SK-N-SH (cell line): ENCODE measurements around the gene CPEB2. TPM values are rescaled to one million over a fixed set of nuclear protein-coding genes. Genes with fewer than 3 reads are reported as not detected.

ENCODE experiments used
- CTCF ChIA-PET: fragments of 300-600, 350-600 bp; formaldehyde crosslinking; extraction: SDS; loops from one replicate; lab custom pipeline; 2021; lab: Yijun Ruan, JAX
- POLR2A ChIA-PET: fragments of 350-600 bp; sonication (Branson Sonifier 250); formaldehyde crosslinking; extraction: SDS; loops from one replicate; lab custom pipeline; 2020; ENCODE audit warnings: antibody characterized with exemption, inconsistent platforms; lab: Yijun Ruan, JAX
- DNase-seq: peaks from one replicate; pipeline ENCODE4 v3.0.0; 2012
- H2AFZ ChIP-seq: fragments of 200-600 bp; sonication (generic); 2 replicates; pipeline ENCODE4 v1.8.1; 2016; ENCODE audit warnings: antibody characterized with exemption, mild to moderate bottlenecking, low read depth
- H3F3A ChIP-seq: fragments of 200-600 bp; sonication (generic); replicated peaks from 2 replicates; pipeline ENCODE3; 2016; ENCODE audit warnings: antibody characterized with exemption, mild to moderate bottlenecking; ENCODE audit not compliant: insufficient read depth
- H3K27ac ChIP-seq, 2 experiments: fragments of 200-500 bp in 1 of 2; fragments of 200-600 bp in 1 of 2; sonication (Bioruptor generic) in 1 of 2; sonication (generic), shearing (Covaris generic) in 1 of 2; 2 replicates each; pipeline versions ENCODE4 v1.5.1 to v1.6.1; 2014 to 2016; ENCODE audit warnings: low read depth in 2 of 2, inconsistent platforms in 1 of 2, low read length in 1 of 2, mild to moderate bottlenecking in 1 of 2, mixed read lengths in 1 of 2
- H3K27me3 ChIP-seq: fragments of 200-600 bp; sonication (generic), shearing (Covaris generic); 2 replicates; pipeline ENCODE4 v1.6.1; 2016; ENCODE audit warnings: mixed run types; ENCODE audit not compliant: insufficient read depth
- H3K36me3 ChIP-seq, 2 experiments: fragments of 200-500 bp in 1 of 2; fragments of 200-600 bp in 1 of 2; sonication (Bioruptor generic) in 1 of 2; sonication (generic) in 1 of 2; replicated peaks in 1 of 2; 2 replicates each; pipeline versions ENCODE3 to v1.5.1; 2014 to 2016; ENCODE audit warnings: low read length in 1 of 2, mild to moderate bottlenecking in 1 of 2; ENCODE audit not compliant: insufficient read depth in 2 of 2, control insufficient read depth in 1 of 2
- H3K4me1 ChIP-seq, 2 experiments: fragments of 200-500 bp in 1 of 2; fragments of 200-600 bp in 1 of 2; sonication (Bioruptor generic) in 1 of 2; sonication (generic), shearing (Covaris generic) in 1 of 2; 2 replicates each; pipeline versions ENCODE4 v1.5.1 to v1.6.1; 2014 to 2016; ENCODE audit warnings: low read depth in 1 of 2, low read length in 1 of 2, mixed run types in 1 of 2; ENCODE audit not compliant: insufficient read depth in 2 of 2, control insufficient read depth in 1 of 2
- H3K4me2 ChIP-seq: fragments of 200-600 bp; sonication (generic), shearing (Covaris generic); 2 replicates; pipeline ENCODE4 v1.6.1; 2017; ENCODE audit warnings: mixed run types
- H3K4me3 ChIP-seq, 2 experiments: fragments of 200-500 bp in 1 of 2; fragments of 200-600 bp in 1 of 2; sonication (Bioruptor generic) in 1 of 2; sonication (generic), shearing (Covaris generic) in 1 of 2; 2 replicates each; pipeline versions ENCODE4 v1.5.1 to v1.8.1; 2014 to 2016; ENCODE audit warnings: low read depth in 2 of 2, inconsistent platforms in 1 of 2, low read length in 1 of 2, mild to moderate bottlenecking in 1 of 2, mixed read lengths in 1 of 2, moderate library complexity in 1 of 2
- H3K79me2 ChIP-seq: fragments of 200-600 bp; sonication (generic); 2 replicates; pipeline ENCODE4 v1.8.1; 2017; ENCODE audit warnings: mild to moderate bottlenecking; ENCODE audit not compliant: insufficient read depth
- H3K9ac ChIP-seq: fragments of 200-600 bp; sonication (generic); 2 replicates; pipeline ENCODE4 v1.6.1; 2017; ENCODE audit warnings: mixed run types
- H3K9me2 ChIP-seq: fragments of 200-600 bp; sonication (generic); 2 replicates; pipeline ENCODE4 v1.6.1; 2017; ENCODE audit warnings: mixed run types
- H3K9me3 ChIP-seq: fragments of 200-600 bp; sonication (generic); 2 replicates; pipeline ENCODE4 v1.6.1; 2017; ENCODE audit warnings: mixed run types, mild to moderate bottlenecking, moderate library complexity
- H4K20me1 ChIP-seq: fragments of 200-600 bp; sonication (generic); 2 replicates; pipeline ENCODE4 v1.6.1; 2017; ENCODE audit warnings: mild to moderate bottlenecking, mixed run types; ENCODE audit not compliant: insufficient read depth
- CHD2 ChIP-seq: fragments of 150-350 bp; IDR thresholded peaks from 2 replicates; pipeline ENCODE4 v1.6.1; 2018; ENCODE audit warnings: low read length; ENCODE audit not compliant: partially characterized antibody
- EP300 ChIP-seq, 2 experiments: IDR thresholded peaks; 2 replicates each; pipeline versions ENCODE4 v1.4.0 to v1.6.1; 2012; ENCODE audit warnings: borderline replicate concordance in 1 of 2, low read depth in 1 of 2, low read length in 1 of 2
- EZH2phosphoT487 ChIP-seq: fragments of 200-600 bp; sonication (generic); IDR thresholded peaks from 2 replicates; pipeline ENCODE4 v1.6.1; 2017; ENCODE audit warnings: low read depth, mixed run types, mild to moderate bottlenecking, antibody characterized with exemption, moderate library complexity, borderline replicate concordance
- FOSL2 ChIP-seq: IDR thresholded peaks from 2 replicates; pipeline ENCODE4 v1.4.0; 2012; ENCODE audit warnings: low read depth, mild to moderate bottlenecking, moderate library complexity, borderline replicate concordance
- FOXJ3 ChIP-seq: sonication (generic); formaldehyde crosslinking; IDR thresholded peaks from 2 replicates; pipeline ENCODE4 v1.5.1; 2020; ENCODE audit warnings: mild to moderate bottlenecking, missing genetic modification reagents
- FOXM1 ChIP-seq: IDR thresholded peaks from 2 replicates; pipeline ENCODE4 v1.4.0; 2012; ENCODE audit warnings: low read depth, mild to moderate bottlenecking
- GABPA ChIP-seq: IDR thresholded peaks from 2 replicates; pipeline ENCODE4 v1.4.0; 2012; ENCODE audit warnings: low read depth, mild to moderate bottlenecking
- GATA2 ChIP-seq: sonication (generic); formaldehyde crosslinking; IDR thresholded peaks from 2 replicates; pipeline ENCODE4 v1.5.0; 2020; ENCODE audit warnings: mild to moderate bottlenecking, missing genetic modification reagents
- MXI1 ChIP-seq: IDR thresholded peaks from 2 replicates; pipeline ENCODE4 v1.6.1; 2012; ENCODE audit warnings: mild to moderate bottlenecking, low read depth, low read length, improper control_type of control experiment
- NFIC ChIP-seq: IDR thresholded peaks from 2 replicates; pipeline ENCODE4 v1.4.0; 2012; ENCODE audit warnings: borderline replicate concordance
- POLR2AphosphoS5 ChIP-seq: IDR thresholded peaks from 2 replicates; pipeline ENCODE4 v1.6.1; 2012; ENCODE audit warnings: low read depth, low read length
- RAD21 ChIP-seq: IDR thresholded peaks from 2 replicates; pipeline ENCODE4 v1.6.1; 2012; ENCODE audit warnings: mild to moderate bottlenecking, low read length
- RXRA ChIP-seq: IDR thresholded peaks from 2 replicates; pipeline ENCODE4 v1.4.0; 2012; ENCODE audit warnings: low read depth, mild to moderate bottlenecking, borderline replicate concordance
- SIN3A ChIP-seq: IDR thresholded peaks from 2 replicates; pipeline ENCODE4 v1.6.1; 2012; ENCODE audit warnings: low read depth, mild to moderate bottlenecking, low read length, moderate library complexity, borderline replicate concordance
- TCF12 ChIP-seq: IDR thresholded peaks from 2 replicates; pipeline ENCODE4 v1.4.0; 2012
- TEAD4 ChIP-seq: IDR thresholded peaks from 2 replicates; pipeline ENCODE4 v1.4.0; 2012; ENCODE audit warnings: mild to moderate bottlenecking, borderline replicate concordance; ENCODE audit not compliant: insufficient read depth
- YY1 ChIP-seq: IDR thresholded peaks from 2 replicates; pipeline ENCODE4 v1.4.0; 2012; ENCODE audit warnings: low read depth, mild to moderate bottlenecking
- ZBTB33 ChIP-seq: IDR thresholded peaks from 2 replicates; pipeline ENCODE4 v1.4.0; 2012; ENCODE audit warnings: low read depth, borderline replicate concordance
- WGBS: methylation state at CpG from one replicate; pipeline ENCODE4 v1.1.6; 2017; ENCODE audit warnings: low lambda C conversion rate; 5-methylcytosine and 5-hydroxymethylcytosine counted together
- polyA plus RNA-seq, 3 experiments: library from polyadenylated mRNA; depleted of rRNA; stranded (reverse); fragments of >200 nt; gene quantifications; 2 replicates each; pipeline ENCODE4 v1.2.3, GENCODE V29; 2012
- TF ChIP-seq, protein P1 (sequence below): fragments of 200-600 bp; sonication (generic); IDR thresholded peaks from 2 replicates; pipeline ENCODE4 v1.6.1; 2017; ENCODE audit warnings: antibody characterized with exemption, mild to moderate bottlenecking, moderate library complexity
- TF ChIP-seq, protein P2 (sequence below): IDR thresholded peaks from 2 replicates; pipeline ENCODE4 v1.4.0; 2012; ENCODE audit warnings: low read depth
- TF ChIP-seq, protein P3 (sequence below): IDR thresholded peaks from 2 replicates; pipeline ENCODE4; 2012

The CPEB2 gene
- polyA plus RNA-seq, 1 of the 3 experiments (the other 2 are of a cell fraction): 2.1 TPM

DNA sequence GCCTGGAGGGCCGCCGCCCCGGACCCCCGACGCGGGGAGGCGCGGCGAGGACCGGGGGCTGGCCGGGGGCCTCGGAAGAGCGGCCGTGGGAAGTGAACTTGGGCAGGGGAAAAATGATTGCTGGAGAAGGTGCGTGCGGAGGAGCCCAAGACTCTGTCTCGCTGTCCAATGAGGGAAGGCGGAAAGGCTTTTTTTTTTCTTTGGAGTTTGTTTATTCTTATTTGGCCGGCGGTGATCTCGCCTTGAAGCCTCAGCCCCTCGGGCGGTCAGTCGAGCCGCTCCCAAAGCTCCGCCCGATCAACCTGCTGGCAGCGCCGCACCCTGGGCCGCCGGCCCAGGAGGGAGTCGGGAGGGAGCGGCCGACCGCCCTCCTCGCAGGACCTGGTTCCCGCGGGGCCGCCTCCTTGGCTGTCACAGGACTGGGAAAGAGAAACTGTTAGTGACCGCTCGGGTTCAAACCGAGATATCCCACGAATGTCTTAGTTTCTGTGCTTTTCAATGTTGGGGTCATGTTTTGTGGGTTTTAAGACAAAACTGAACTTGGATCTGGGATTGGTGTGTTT is 2.5 kb downstream of the CPEB2 start:
- POLR2A ChIA-PET: interaction anchor here (0.6 kb wide), 1 partner anchor 8 kb away, joined by 3 read pairs; no protein-coding TSS in a partner anchor
- H3K27me3 ChIP-seq: no peaks in the 10 kb centered on the region
- H3K4me3 ChIP-seq: peak overlapping the region; percentile 88 to 96
- H4K20me1 ChIP-seq: peaks cover 28% of the 10 kb centered on the region
- H3K9ac ChIP-seq: peak overlapping the region; percentile 90
- DNase-seq: peak; percentile 42
- peak overlapping the region; percentile 36; the same call in 1 of the 2 replicates for H2AFZ ChIP-seq
- H3K79me2 ChIP-seq: peaks cover 61% of the 10 kb centered on the region
- H3K36me3 ChIP-seq: peaks cover 23 to 28% of the 10 kb centered on the region in 2 experiments
- H3F3A ChIP-seq: peaks cover 15% of the 10 kb centered on the region
- no peaks in the 10 kb centered on the region for H3K9me2 ChIP-seq
- no peaks in the 10 kb centered on the region for H3K9me3 ChIP-seq
- H3K4me1 ChIP-seq: peaks cover 16 to 28% of the 10 kb centered on the region in 2 experiments; a peak in 3 of 4 replicates
- 6% methylated on average over 13 of the region's 43 CpGs for WGBS
- CTCF ChIA-PET: interaction anchor here (2.5 kb wide), 1 partner anchor 1351 kb away, joined by 9 read pairs; no protein-coding TSS in a partner anchor
- TF ChIP-seq TEAD4 (no peak), EZH2phosphoT487 (no peak), FOXJ3 (no peak), TCF12 (no peak), MXI1 (0 out of 2 replicates have a peak, but pooled peaks have one; percentile 27), CHD2 (no peak), SIN3A (0 out of 2 replicates have a peak, but pooled peaks have one; percentile 30), FOXM1 (no peak), RXRA (no peak), GATA2 (CRISPR knock-in tag) (no peak)
- TF ChIP-seq, protein P1, sequence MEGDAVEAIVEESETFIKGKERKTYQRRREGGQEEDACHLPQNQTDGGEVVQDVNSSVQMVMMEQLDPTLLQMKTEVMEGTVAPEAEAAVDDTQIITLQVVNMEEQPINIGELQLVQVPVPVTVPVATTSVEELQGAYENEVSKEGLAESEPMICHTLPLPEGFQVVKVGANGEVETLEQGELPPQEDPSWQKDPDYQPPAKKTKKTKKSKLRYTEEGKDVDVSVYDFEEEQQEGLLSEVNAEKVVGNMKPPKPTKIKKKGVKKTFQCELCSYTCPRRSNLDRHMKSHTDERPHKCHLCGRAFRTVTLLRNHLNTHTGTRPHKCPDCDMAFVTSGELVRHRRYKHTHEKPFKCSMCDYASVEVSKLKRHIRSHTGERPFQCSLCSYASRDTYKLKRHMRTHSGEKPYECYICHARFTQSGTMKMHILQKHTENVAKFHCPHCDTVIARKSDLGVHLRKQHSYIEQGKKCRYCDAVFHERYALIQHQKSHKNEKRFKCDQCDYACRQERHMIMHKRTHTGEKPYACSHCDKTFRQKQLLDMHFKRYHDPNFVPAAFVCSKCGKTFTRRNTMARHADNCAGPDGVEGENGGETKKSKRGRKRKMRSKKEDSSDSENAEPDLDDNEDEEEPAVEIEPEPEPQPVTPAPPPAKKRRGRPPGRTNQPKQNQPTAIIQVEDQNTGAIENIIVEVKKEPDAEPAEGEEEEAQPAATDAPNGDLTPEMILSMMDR: no peak
- TF ChIP-seq, protein P2, sequence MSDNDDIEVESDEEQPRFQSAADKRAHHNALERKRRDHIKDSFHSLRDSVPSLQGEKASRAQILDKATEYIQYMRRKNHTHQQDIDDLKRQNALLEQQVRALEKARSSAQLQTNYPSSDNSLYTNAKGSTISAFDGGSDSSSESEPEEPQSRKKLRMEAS: no peak
- H3K4me2 ChIP-seq: peak overlapping the region; percentile 75
- H3K27ac ChIP-seq: peak overlapping the region; percentile 69 to 96

DNA sequence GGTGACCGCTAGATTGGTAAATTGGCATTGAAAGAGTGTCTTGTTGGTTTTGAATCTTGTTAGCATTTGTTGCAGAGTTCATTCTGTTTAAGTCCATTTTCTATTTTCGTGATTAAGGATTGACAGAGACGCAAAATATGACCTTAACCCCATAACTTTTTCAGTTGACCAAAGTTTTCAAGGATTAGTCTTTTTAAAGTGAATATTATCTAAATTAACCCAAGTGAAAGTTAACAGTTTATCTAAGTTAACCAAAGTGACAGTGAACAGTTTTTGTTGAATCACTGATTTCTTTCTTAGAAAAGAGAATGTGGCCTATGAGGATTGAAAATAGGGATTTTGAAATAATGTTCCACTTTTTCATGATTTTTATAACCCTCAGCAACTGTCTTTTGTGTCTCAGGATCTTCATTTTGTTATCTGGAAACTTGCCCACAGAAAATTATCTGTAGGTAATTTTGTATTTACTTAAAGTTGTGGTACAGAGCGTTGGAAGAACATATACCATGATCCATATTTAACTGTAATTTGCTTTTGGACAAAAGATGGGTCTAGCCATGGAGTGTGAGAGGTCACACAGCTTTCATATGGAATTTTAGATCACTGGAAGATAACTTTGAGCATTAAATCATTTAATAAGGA is 3.3 kb downstream of the CPEB2 start:
- no peaks in the 10 kb centered on the region for H3K9me3 ChIP-seq
- peaks cover 16 to 25% of the 10 kb centered on the region in 2 experiments; a peak in 3 of 4 replicates for H3K4me1 ChIP-seq
- peaks cover 8% of the 10 kb centered on the region for H3F3A ChIP-seq
- peak overlapping the region; percentile 88 to 96 for H3K4me3 ChIP-seq
- WGBS: 66% methylated on average over 4 of the region's 4 CpGs
- POLR2A ChIA-PET: no interaction called here
- H3K4me2 ChIP-seq: peak overlapping the region; percentile 75
- H3K27me3 ChIP-seq: no peaks in the 10 kb centered on the region
- peaks cover 28% of the 10 kb centered on the region for H4K20me1 ChIP-seq
- no peak for DNase-seq
- CTCF ChIA-PET: no interaction called here
- H3K36me3 ChIP-seq: peaks cover 28% of the 10 kb centered on the region in 2 experiments
- H3K79me2 ChIP-seq: peaks cover 69% of the 10 kb centered on the region
- peak overlapping the region; percentile 69 to 96 for H3K27ac ChIP-seq
- no peaks in the 10 kb centered on the region for H3K9me2 ChIP-seq
- peak overlapping the region; percentile 90 for H3K9ac ChIP-seq
- H2AFZ ChIP-seq: no peak overlapping the region
- TF ChIP-seq NFIC: no peak
- TF ChIP-seq, protein P2: no peak
- no peak for TF ChIP-seq RAD21
- no peak for TF ChIP-seq EP300 (IDR thresholded peaks at IDR 0.05; ENCODE audit: borderline replicate concordance in 1 of 2, low read depth in 1 of 2, low read length in 1 of 2)
- no peak for TF ChIP-seq CHD2
- no peak for TF ChIP-seq ZBTB33
- TF ChIP-seq, protein P3, sequence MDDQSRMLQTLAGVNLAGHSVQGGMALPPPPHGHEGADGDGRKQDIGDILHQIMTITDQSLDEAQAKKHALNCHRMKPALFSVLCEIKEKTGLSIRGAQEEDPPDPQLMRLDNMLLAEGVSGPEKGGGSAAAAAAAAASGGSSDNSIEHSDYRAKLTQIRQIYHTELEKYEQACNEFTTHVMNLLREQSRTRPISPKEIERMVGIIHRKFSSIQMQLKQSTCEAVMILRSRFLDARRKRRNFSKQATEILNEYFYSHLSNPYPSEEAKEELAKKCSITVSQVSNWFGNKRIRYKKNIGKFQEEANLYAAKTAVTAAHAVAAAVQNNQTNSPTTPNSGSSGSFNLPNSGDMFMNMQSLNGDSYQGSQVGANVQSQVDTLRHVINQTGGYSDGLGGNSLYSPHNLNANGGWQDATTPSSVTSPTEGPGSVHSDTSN: no peak
- no peak for TF ChIP-seq MXI1
- no peak for TF ChIP-seq FOSL2
- TF ChIP-seq TEAD4: no peak
- TF ChIP-seq TCF12: no peak
- TF ChIP-seq GABPA: no peak
- TF ChIP-seq YY1: no peak
- no peak for TF ChIP-seq FOXM1
- TF ChIP-seq POLR2AphosphoS5: no peak
